Tibial nerve (tissue), 4 donors: ENCODE data around the gene APLP2. TPM values are rescaled to one million over a fixed set of nuclear protein-coding genes. Genes with fewer than 3 reads are reported as not detected.
"Not testable (repeated sequence)": the region's sequence is repeated elsewhere in the genome, so short reads cannot be mapped to it uniquely, and the experiment has no call there.

Experiments
- DNase-seq, 2 donors: peaks; one replicate each; pipeline ENCODE4 v3.0.0-alpha.2; 2019; ENCODE audit warnings: low spot score in 2 of 2
- H3K27ac ChIP-seq, 4 donors: fragments of 200-600 bp; sonication (generic) in 3 of 4; one replicate each; pipeline ENCODE4 v1.5.1; 2017 to 2019; ENCODE audit warnings: mild to moderate bottlenecking in 1 of 4
- H3K27me3 ChIP-seq, 2 donors: fragments of 200-600 bp; sonication (generic) in 1 of 2; one replicate each; pipeline versions ENCODE4 v1.5.1 to v1.6.0; 2017 to 2019
- H3K36me3 ChIP-seq, 3 donors: fragments of 200-600 bp; sonication (generic); one replicate each; pipeline ENCODE4 v1.5.1; 2018 to 2019
- H3K4me1 ChIP-seq, 4 donors: fragments of 200-600 bp; sonication (generic) in 3 of 4; one replicate each; pipeline ENCODE4 v1.5.1; 2017 to 2019
- H3K4me3 ChIP-seq, 4 donors: fragments of 200-600 bp; sonication (generic) in 3 of 4; one replicate each; pipeline ENCODE4 v1.5.1; 2017 to 2019; ENCODE audit warnings: mild to moderate bottlenecking in 1 of 4, moderate library complexity in 1 of 4
- H3K9me3 ChIP-seq, 4 donors: fragments of 200-600 bp; sonication (generic) in 3 of 4; one replicate each; pipeline ENCODE4 v1.5.1; 2017 to 2019
- CTCF ChIP-seq, 5 experiments: fragments of 200-600 bp in 3 of 5; fragments of 450-650 bp in 2 of 5; sonication (generic) in 3 of 5; IDR thresholded peaks; one replicate each; pipeline ENCODE4 v1.5.1; 2016 to 2019; ENCODE audit warnings: antibody characterized with exemption in 5 of 5, mild to moderate bottlenecking in 3 of 5, moderate library complexity in 2 of 5
- EP300 ChIP-seq, 2 donors: sonication (generic); formaldehyde crosslinking; IDR thresholded peaks; one replicate each; pipeline ENCODE4 v1.6.1; 2017; ENCODE audit warnings: antibody characterized with exemption in 2 of 2, mild to moderate bottlenecking in 1 of 2
- POLR2A ChIP-seq, 2 donors: fragments of 450-650 bp; IDR thresholded peaks; one replicate each; pipeline ENCODE4 v1.6.1; 2017; ENCODE audit warnings: antibody characterized with exemption in 2 of 2, mild to moderate bottlenecking in 2 of 2, moderate library complexity in 2 of 2
- WGBS, 2 donors: methylation state at CpG; one replicate each; pipeline ENCODE4 v1.1.5; 2018; 5-methylcytosine and 5-hydroxymethylcytosine counted together
- total RNA-seq, 4 donors: library from RNA; depleted of rRNA; stranded (reverse); fragments of >200 nt; gene quantifications; one replicate each; pipeline ENCODE4 v1.1.0, GENCODE V29; 2016

Gene APLP2
- 100 to 1,000 TPM; 200 to 229 (median 212) TPM for total RNA-seq

- no peaks in the 10 kb centered on the region for H3K9me3 ChIP-seq
- peaks cover 0 to 35% (median 2%) of the 10 kb centered on the region in 4 donors for H3K4me1 ChIP-seq
- no peak for TF ChIP-seq CTCF (IDR thresholded peaks at IDR 0.05)
- peak in 1 of 2 donors; percentile 98 for TF ChIP-seq EP300 (IDR thresholded peaks at IDR 0.05)
- peak; percentile 74 to 88 for TF ChIP-seq POLR2A (IDR thresholded peaks at IDR 0.05)
- no peaks in the 10 kb centered on the region for H3K36me3 ChIP-seq
- 0 to 3% methylated on average over 10 to 21 of the region's 51 CpGs for WGBS, 2 donors
- peak within 1 kb of the TSS; percentile 90 to 96 (median 94) for H3K27ac ChIP-seq
- H3K27me3 ChIP-seq = no peaks in the 10 kb centered on the region
- peak within 1 kb of the TSS; percentile 77 to 96 (median 86) for H3K4me3 ChIP-seq
- peak; percentile 98 to 99 for DNase-seq
Observed at GRCh38 chr11:130069659-130070108, at the start of gene APLP2. APLP2 (plus strand) TSS chr11:130069894; CDS start chr11:130069978, 84 bp downstream.

DNA sequence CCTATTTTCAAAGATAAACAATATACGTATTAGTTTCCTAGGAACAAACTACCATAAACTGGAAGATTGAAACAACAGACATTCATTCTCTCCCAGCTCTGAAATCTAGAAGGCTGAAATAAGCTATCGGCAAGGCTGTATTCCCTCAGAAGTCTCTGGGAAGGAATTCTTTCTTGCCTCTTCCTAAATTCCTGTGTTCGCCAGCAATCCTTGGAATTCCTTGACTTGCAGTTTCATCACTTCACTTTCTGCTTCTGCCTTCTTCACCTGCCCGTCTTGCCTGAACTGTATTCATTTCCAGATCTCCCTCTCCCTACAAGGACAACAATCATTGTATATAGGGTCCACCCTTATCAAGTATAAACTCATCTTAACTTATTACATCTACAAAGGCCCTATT, 49.4 kb upstream of the APLP2 start:
- Histone ChIP-seq H3K27me3 (no peaks in the 10 kb centered on the region), H3K4me1 (no peaks in the 10 kb centered on the region), H3K9me3 (no peaks in the 10 kb centered on the region), H3K4me3 (no peak overlapping the region), H3K27ac (no peak overlapping the region), H3K36me3 (no peaks in the 10 kb centered on the region)
- TF ChIP-seq CTCF (IDR thresholded peaks at IDR 0.05) (no peak), POLR2A (IDR thresholded peaks at IDR 0.05) (no peak), EP300 (IDR thresholded peaks at IDR 0.05) (no peak)
- DNase-seq = no peak
- WGBS, 2 donors = 68 to 70% methylated on average over 4 of the region's 4 CpGs

- not testable (repeated sequence) for H3K36me3 ChIP-seq, H3K27me3 ChIP-seq, H3K4me1 ChIP-seq, H3K4me3 ChIP-seq, H3K9me3 ChIP-seq, H3K27ac ChIP-seq, DNase-seq
- 96 to 98% methylated on average over 18 to 26 of the region's 38 CpGs for WGBS, 2 donors
Observed at GRCh38 chr11:130021606-130022005, 48.1 kb upstream of the APLP2 start.

GRCh38 chr11:130022799-130023198, 46.9 kb upstream of the APLP2 start:
- no peak for TF ChIP-seq EP300 (IDR thresholded peaks at IDR 0.05)
- no peak for TF ChIP-seq POLR2A (IDR thresholded peaks at IDR 0.05)
- TF ChIP-seq CTCF (IDR thresholded peaks at IDR 0.05) = no peak
- Histone ChIP-seq H3K36me3 (no peaks in the 10 kb centered on the region), H3K9me3 (no peaks in the 10 kb centered on the region), H3K4me1 (no peaks in the 10 kb centered on the region), H3K27ac (no peak overlapping the region), H3K27me3 (no peaks in the 10 kb centered on the region), H3K4me3 (no peak overlapping the region)
- no peak for DNase-seq
- 94 to 96% methylated on average over 2 of the region's 2 CpGs for WGBS, 2 donors

DNA sequence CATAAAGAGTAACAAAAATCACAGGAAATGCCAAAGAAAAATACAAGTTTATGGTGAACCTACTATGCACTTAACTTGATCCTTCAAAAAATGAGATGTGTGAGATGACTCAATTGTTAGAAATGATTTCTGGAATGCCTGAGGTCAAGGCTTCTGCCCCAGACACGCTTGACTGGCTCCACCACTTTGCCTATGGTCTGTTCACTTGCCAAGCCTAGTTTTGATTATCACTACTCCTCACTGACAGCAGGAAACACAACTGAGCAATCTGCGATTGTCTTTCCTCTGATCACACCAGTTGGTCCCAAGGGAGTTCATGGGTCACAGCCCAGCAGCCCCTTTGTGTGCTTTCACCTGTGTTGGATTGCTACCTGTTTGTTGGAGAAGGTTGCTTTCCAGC, 46.5 kb upstream of the APLP2 start:
- Histone ChIP-seq H3K27ac (no peak overlapping the region), H3K27me3 (no peaks in the 10 kb centered on the region), H3K36me3 (no peaks in the 10 kb centered on the region), H3K4me3 (no peak overlapping the region), H3K9me3 (no peaks in the 10 kb centered on the region), H3K4me1 (no peaks in the 10 kb centered on the region)
- 42 to 47% methylated on average over 2 of the region's 2 CpGs for WGBS, 2 donors
- no peak for DNase-seq
- TF ChIP-seq CTCF (IDR thresholded peaks at IDR 0.05) (no peak), POLR2A (IDR thresholded peaks at IDR 0.05) (no peak), EP300 (IDR thresholded peaks at IDR 0.05) (no peak)

GRCh38 chr11:130024361-130024760, 45.3 kb upstream of the APLP2 start:
- H3K27me3 ChIP-seq = no peaks in the 10 kb centered on the region
- 48 to 62% methylated on average over 1 of the region's 1 CpG for WGBS, 2 donors
- TF ChIP-seq POLR2A (IDR thresholded peaks at IDR 0.05) (no peak), CTCF (IDR thresholded peaks at IDR 0.05) (no peak), EP300 (IDR thresholded peaks at IDR 0.05) (no peak)

More at GRCh38 chr11:130024361-130024760, 45.3 kb upstream of the APLP2 start:
- no peak overlapping the region for H3K4me3 ChIP-seq
- no peaks in the 10 kb centered on the region for H3K4me1 ChIP-seq
- H3K36me3 ChIP-seq = no peaks in the 10 kb centered on the region
- H3K27ac ChIP-seq = no peak overlapping the region
- DNase-seq = no peak
- H3K9me3 ChIP-seq = no peaks in the 10 kb centered on the region
